H9 (cell line): Measurements from ENCODE around the gene IRF7. TPM values are rescaled to one million over a fixed set of nuclear protein-coding genes. Genes with fewer than 3 reads are reported as not detected.

Source experiments
- DNase-seq: peaks from one replicate; pipeline ENCODE4 v3.0.0-alpha.2; 2017
- H2AFZ ChIP-seq: one replicate; pipeline ENCODE4 v1.6.1; 2013; ENCODE audit warnings: mild to moderate bottlenecking, low read length, control low read depth, moderate library complexity
- H2AK5ac ChIP-seq: 2 replicates; pipeline ENCODE4 v1.6.1; 2013; ENCODE audit warnings: low read length, control low read depth, mixed read lengths; ENCODE audit not compliant: insufficient read length
- H2BK120ac ChIP-seq: one replicate; pipeline ENCODE4 v1.6.1; 2013; ENCODE audit warnings: low read depth, mild to moderate bottlenecking, low read length, control low read depth, inconsistent platforms; ENCODE audit not compliant: poor library complexity, severe bottlenecking
- H2BK12ac ChIP-seq: 2 replicates; pipeline ENCODE4 v1.6.1; 2013; ENCODE audit warnings: low read length, control low read depth, mixed read lengths, low read depth; ENCODE audit not compliant: insufficient read length
- H2BK15ac ChIP-seq: 2 replicates; pipeline ENCODE4 v1.6.1; 2013; ENCODE audit warnings: low read depth, low read length, control low read depth
- H2BK20ac ChIP-seq: one replicate; pipeline ENCODE4 v1.6.1; 2013; ENCODE audit warnings: low read depth, mild to moderate bottlenecking, low read length, control low read depth, inconsistent platforms; ENCODE audit not compliant: poor library complexity, severe bottlenecking
- H2BK5ac ChIP-seq: 2 replicates; pipeline ENCODE4 v1.6.1; 2013; ENCODE audit warnings: low read length, control low read depth, mixed read lengths; ENCODE audit not compliant: insufficient read length
- H3K14ac ChIP-seq: 2 replicates; pipeline ENCODE4 v1.6.1; 2013; ENCODE audit warnings: low read length, control low read depth; ENCODE audit not compliant: insufficient read depth
- H3K18ac ChIP-seq: 2 replicates; pipeline ENCODE4 v1.6.1; 2013; ENCODE audit warnings: low read depth, mild to moderate bottlenecking, mixed read lengths, low read length, control low read depth; ENCODE audit not compliant: insufficient read length
- H3K23ac ChIP-seq: 2 replicates; pipeline ENCODE4 v1.6.1; 2013; ENCODE audit warnings: low read length, control low read depth, mixed read lengths, low read depth; ENCODE audit not compliant: insufficient read length
- H3K23me2 ChIP-seq: 2 replicates; pipeline ENCODE4 v1.6.1; 2013; ENCODE audit warnings: low read depth, mild to moderate bottlenecking, mixed read lengths, low read length, control low read depth; ENCODE audit not compliant: insufficient read length, poor library complexity, severe bottlenecking
- H3K27ac ChIP-seq: 2 replicates; pipeline ENCODE4 v1.5.1; 2013; ENCODE audit warnings: low read length, control low read depth, mixed read lengths, low read depth; ENCODE audit not compliant: insufficient read length
- H3K27me3 ChIP-seq: 2 replicates; pipeline ENCODE4 v1.6.1; 2013; ENCODE audit warnings: low read length, control low read depth, inconsistent platforms; ENCODE audit not compliant: insufficient read depth
- H3K4ac ChIP-seq: 2 replicates; pipeline ENCODE4 v1.6.1; 2013; ENCODE audit warnings: low read depth, mild to moderate bottlenecking, control low read depth, inconsistent platforms, low read length, moderate library complexity
- H3K4me1 ChIP-seq: 2 replicates; pipeline ENCODE4 v1.6.1; 2013; ENCODE audit warnings: low read length, control low read depth, inconsistent platforms; ENCODE audit not compliant: insufficient read depth
- H3K4me2 ChIP-seq: 2 replicates; pipeline ENCODE4 v1.6.1; 2013; ENCODE audit warnings: low read length, control low read depth, mixed read lengths; ENCODE audit not compliant: insufficient read length, insufficient read depth
- H3K56ac ChIP-seq: 2 replicates; pipeline ENCODE4 v1.6.1; 2013; ENCODE audit warnings: low read depth, mild to moderate bottlenecking, mixed read lengths, low read length, control low read depth; ENCODE audit not compliant: insufficient read length
- H3K79me1 ChIP-seq: 2 replicates; pipeline ENCODE4 v1.6.1; 2013; ENCODE audit warnings: low read depth, mild to moderate bottlenecking, moderate library complexity, low read length, control low read depth, inconsistent platforms; ENCODE audit not compliant: insufficient read depth, poor library complexity, severe bottlenecking
- H3K79me2 ChIP-seq: 2 replicates; pipeline ENCODE4 v1.6.1; 2013; ENCODE audit warnings: low read length, control low read depth, inconsistent platforms; ENCODE audit not compliant: insufficient read depth
- H3K9ac ChIP-seq: 2 replicates; pipeline ENCODE4 v1.6.1; 2013; ENCODE audit warnings: low read length, control low read depth, mixed read lengths; ENCODE audit not compliant: insufficient read length; ENCODE audit errors: extremely low read depth
- H3K9me3 ChIP-seq: one replicate; pipeline ENCODE4 v1.6.1; 2013; ENCODE audit warnings: low read depth, low read length, inconsistent platforms; ENCODE audit not compliant: control insufficient read depth
- H3T11ph ChIP-seq: one replicate; pipeline ENCODE4 v1.6.1; 2013; ENCODE audit warnings: mild to moderate bottlenecking, low read length, control low read depth, inconsistent platforms
- H4K20me1 ChIP-seq: one replicate; pipeline ENCODE4 v1.6.1; 2013; ENCODE audit not compliant: control insufficient read depth, insufficient read length, insufficient read depth
- H4K5ac ChIP-seq: 2 replicates; pipeline ENCODE4 v1.6.1; 2013; ENCODE audit warnings: low read depth, mild to moderate bottlenecking, mixed read lengths, low read length, control low read depth; ENCODE audit not compliant: insufficient read length
- H4K8ac ChIP-seq: replicated peaks from 2 replicates; pipeline ENCODE4 v1.6.1; 2013; ENCODE audit warnings: low read length, control low read depth, mixed read lengths, low read depth; ENCODE audit not compliant: insufficient read length
- H4K91ac ChIP-seq: 2 replicates; pipeline ENCODE4 v1.6.1; 2013; ENCODE audit warnings: low read depth, mild to moderate bottlenecking, moderate library complexity, mixed read lengths, low read length, control low read depth; ENCODE audit not compliant: insufficient read length
- H3K27ac Mint-ChIP-seq, 3 experiments: 2 replicates in 2 of 3; 3 replicates in 1 of 3; pipeline ENCODE4 v1.8.0; 2020 to 2021; ENCODE audit warnings: mixed read lengths in 3 of 3, mild to moderate bottlenecking in 1 of 3, moderate library complexity in 1 of 3
- H3K27me3 Mint-ChIP-seq: 2 replicates; pipeline ENCODE4 v1.8.0; 2021; ENCODE audit warnings: low read depth, mild to moderate bottlenecking, moderate library complexity, mixed read lengths
- H3K36me3 Mint-ChIP-seq, 3 experiments: 2 replicates in 2 of 3; 3 replicates in 1 of 3; pipeline ENCODE4 v1.8.0; 2020 to 2021; ENCODE audit warnings: low read depth in 3 of 3, mixed read lengths in 3 of 3; ENCODE audit not compliant: insufficient read depth in 1 of 3
- H3K4me1 Mint-ChIP-seq, 2 experiments: 2 replicates each; pipeline ENCODE4 v1.8.0; 2020; ENCODE audit warnings: mixed read lengths in 2 of 2
- H3K4me3 Mint-ChIP-seq, 2 experiments: 2 replicates in 1 of 2; 3 replicates in 1 of 2; pipeline ENCODE4 v1.8.0; 2020 to 2021; ENCODE audit warnings: mild to moderate bottlenecking in 2 of 2, mixed read lengths in 2 of 2, moderate library complexity in 1 of 2
- H3K9me3 Mint-ChIP-seq, 2 experiments: 2 replicates in 1 of 2; 3 replicates in 1 of 2; pipeline ENCODE4 v1.8.0; 2020; ENCODE audit warnings: mild to moderate bottlenecking in 2 of 2, mixed read lengths in 2 of 2, moderate library complexity in 1 of 2
- WGBS: extraction: QIAGEN DNeasy Blood & Tissue Kit; methylation state at CpG from one replicate; pipeline ENCODE4 v1.1.7; 2013; ENCODE audit warnings: missing lambda C conversion rate, low lambda C conversion rate, mixed read lengths; ENCODE audit not compliant: insufficient read length; ENCODE audit errors: extremely low coverage; 5-methylcytosine and 5-hydroxymethylcytosine counted together
- total RNA-seq: library from RNA; stranded (reverse); gene quantifications from 2 replicates; pipeline ENCODE4 v1.2.1, GENCODE V29; 2021
- TF ChIP-seq, protein P1 (sequence below): fragments of 200-600 bp; sonication (generic); conservative IDR thresholded peaks from 3 replicates; pipeline ENCODE4 v1.8.0; 2021; ENCODE audit warnings: antibody characterized with exemption, mild to moderate bottlenecking

Gene IRF7
- total RNA-seq, 1 experiment from 2014 or later = 9.8 TPM

- H3K9me3 Mint-ChIP-seq = no peaks in the 10 kb centered on the region
- no peak overlapping the region for H3K4me2 ChIP-seq
- no peak overlapping the region for H3K9ac ChIP-seq
- H2BK120ac ChIP-seq = no peak overlapping the region
- H4K8ac ChIP-seq = no peak overlapping the region
- no CpG with 5 or more reads among the region's 19 CpGs for WGBS
- H4K91ac ChIP-seq = no peak overlapping the region
- H3K9me3 ChIP-seq = no peaks in the 10 kb centered on the region
- no peak overlapping the region for H2AK5ac ChIP-seq
- H3K4me1 ChIP-seq = no peaks in the 10 kb centered on the region
- no peak overlapping the region for H2AFZ ChIP-seq
- no peak overlapping the region for H3K14ac ChIP-seq
- no peaks in the 10 kb centered on the region for H3K79me1 ChIP-seq
- H3K4ac ChIP-seq = no peak overlapping the region
- no peak overlapping the region for H3K27ac ChIP-seq
- no peak overlapping the region for H2BK5ac ChIP-seq
- H3T11ph ChIP-seq = no peak overlapping the region
- no peaks in the 10 kb centered on the region for H3K27me3 Mint-ChIP-seq
- no peak overlapping the region for H3K27ac Mint-ChIP-seq
- H4K20me1 ChIP-seq = peaks cover 3% of the 10 kb centered on the region
- no peak overlapping the region for H2BK12ac ChIP-seq
- no peak overlapping the region for H4K5ac ChIP-seq
- DNase-seq = no peak
- peaks cover 33 to 74% (median 70%) of the 10 kb centered on the region in 3 experiments; a peak in 6 of 7 replicates for H3K36me3 Mint-ChIP-seq
- H3K56ac ChIP-seq = no peak overlapping the region
- H3K27me3 ChIP-seq = no peaks in the 10 kb centered on the region
- TF ChIP-seq, protein P1, sequence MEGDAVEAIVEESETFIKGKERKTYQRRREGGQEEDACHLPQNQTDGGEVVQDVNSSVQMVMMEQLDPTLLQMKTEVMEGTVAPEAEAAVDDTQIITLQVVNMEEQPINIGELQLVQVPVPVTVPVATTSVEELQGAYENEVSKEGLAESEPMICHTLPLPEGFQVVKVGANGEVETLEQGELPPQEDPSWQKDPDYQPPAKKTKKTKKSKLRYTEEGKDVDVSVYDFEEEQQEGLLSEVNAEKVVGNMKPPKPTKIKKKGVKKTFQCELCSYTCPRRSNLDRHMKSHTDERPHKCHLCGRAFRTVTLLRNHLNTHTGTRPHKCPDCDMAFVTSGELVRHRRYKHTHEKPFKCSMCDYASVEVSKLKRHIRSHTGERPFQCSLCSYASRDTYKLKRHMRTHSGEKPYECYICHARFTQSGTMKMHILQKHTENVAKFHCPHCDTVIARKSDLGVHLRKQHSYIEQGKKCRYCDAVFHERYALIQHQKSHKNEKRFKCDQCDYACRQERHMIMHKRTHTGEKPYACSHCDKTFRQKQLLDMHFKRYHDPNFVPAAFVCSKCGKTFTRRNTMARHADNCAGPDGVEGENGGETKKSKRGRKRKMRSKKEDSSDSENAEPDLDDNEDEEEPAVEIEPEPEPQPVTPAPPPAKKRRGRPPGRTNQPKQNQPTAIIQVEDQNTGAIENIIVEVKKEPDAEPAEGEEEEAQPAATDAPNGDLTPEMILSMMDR = no peak
- no peak overlapping the region for H3K18ac ChIP-seq
- no peaks in the 10 kb centered on the region for H3K23me2 ChIP-seq
- no peak overlapping the region for H3K23ac ChIP-seq
- no peak overlapping the region for H2BK20ac ChIP-seq
- H3K4me3 Mint-ChIP-seq = no peak overlapping the region
- no peaks in the 10 kb centered on the region for H3K4me1 Mint-ChIP-seq
- H2BK15ac ChIP-seq = no peak overlapping the region
- H3K79me2 ChIP-seq = no peaks in the 10 kb centered on the region
Observed at GRCh38 chr11:606245-606644, 9.5 kb downstream of the IRF7 start.
